HuH-7 (cell line): Measurements from ENCODE around the gene SIRPB2.
"Not testable (repeated sequence)": the region's sequence is repeated elsewhere in the genome, so short reads cannot be mapped to it uniquely, and the experiment has no call there.

ENCODE experiments used
- DNase-seq: peaks from one replicate; pipeline ENCODE4 v3.0.0; 2011; ENCODE audit warnings: low spot score

The SIRPB2 gene

GRCh38 chr20:1499528-1500420, 8.6 kb upstream of the SIRPB2 start:
- no peak for DNase-seq

DNA sequence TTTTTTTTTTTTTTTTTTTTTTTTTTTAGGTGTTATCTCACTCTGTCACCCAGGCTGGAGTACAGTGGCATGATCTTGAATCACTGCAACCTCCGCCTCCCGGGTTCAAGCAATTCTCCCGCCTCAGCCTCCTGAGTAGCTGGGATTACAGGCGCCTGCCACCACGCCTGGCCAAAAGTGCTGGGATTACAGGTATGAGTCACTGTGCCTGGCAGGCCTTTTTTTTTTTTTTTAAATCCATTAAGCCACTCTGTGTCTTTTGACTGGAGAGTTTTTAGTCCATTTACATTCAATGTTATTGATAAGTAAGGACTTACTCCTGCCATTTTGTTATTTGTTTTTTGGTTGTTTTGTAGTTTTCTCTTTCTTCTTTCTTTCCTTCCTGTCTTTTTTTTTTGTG, 6.2 kb upstream of the SIRPB2 start:
- not testable (repeated sequence) for DNase-seq

DNA sequence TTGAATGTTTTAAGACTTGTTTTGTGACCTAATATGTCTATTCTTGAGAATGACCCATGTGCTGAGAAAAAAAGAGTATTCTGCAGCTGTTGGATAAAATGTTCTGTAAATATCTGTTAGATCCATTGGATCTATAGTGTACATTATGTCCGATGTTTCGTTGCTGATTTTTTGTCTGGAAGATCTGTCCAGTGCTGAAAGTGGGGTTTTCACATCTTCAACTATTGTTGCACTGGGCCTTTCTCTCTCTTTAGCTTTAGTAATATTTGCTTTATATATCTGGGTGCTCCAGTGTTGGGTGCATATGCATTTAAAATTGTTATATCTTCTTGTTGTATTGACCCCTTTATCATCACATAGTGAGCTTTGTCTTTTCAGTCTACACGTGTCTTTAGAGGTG, 5.7 kb upstream of the SIRPB2 start:
- no peak for DNase-seq

DNA sequence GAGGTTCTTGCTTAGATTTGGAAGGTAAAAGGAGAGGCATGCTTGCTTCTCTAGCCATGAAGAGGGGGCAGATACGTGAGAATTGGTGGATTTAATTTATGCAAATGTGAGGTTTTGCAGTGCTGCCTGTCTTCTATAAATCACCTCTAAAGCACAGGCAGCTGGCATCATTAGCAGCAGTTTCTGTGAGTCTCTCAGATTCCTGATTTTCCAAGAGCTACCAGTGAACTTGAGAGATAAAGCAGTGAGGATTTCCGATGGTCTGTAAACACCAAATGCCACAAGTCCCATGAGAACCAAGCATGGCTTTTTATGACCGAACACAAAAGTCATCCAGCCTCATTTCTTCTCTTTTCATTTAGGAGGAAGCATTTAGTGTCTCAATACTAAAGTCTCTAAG, 3.2 kb upstream of the SIRPB2 start:
- DNase-seq: no peak

DNA sequence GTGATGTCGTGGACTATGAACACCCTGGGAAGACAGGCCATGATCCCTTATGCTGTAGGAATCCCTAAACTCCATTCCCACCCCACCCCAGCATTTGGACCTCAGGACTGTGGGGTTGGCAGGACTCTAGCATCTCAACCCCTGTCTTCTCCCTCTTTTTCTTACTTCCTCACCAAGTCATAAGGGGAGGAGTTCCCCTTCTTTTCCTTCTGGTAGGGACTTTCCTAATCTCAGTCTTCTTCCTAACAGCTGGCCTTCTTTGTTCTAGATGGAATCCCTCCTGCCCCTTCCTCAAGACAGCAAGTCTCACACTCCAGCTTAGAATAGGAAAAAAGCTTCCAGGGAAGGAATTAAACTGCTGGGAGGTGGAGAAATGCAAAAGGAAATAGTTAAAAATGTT, 2.3 kb upstream of the SIRPB2 start:
- DNase-seq: no peak

DNA sequence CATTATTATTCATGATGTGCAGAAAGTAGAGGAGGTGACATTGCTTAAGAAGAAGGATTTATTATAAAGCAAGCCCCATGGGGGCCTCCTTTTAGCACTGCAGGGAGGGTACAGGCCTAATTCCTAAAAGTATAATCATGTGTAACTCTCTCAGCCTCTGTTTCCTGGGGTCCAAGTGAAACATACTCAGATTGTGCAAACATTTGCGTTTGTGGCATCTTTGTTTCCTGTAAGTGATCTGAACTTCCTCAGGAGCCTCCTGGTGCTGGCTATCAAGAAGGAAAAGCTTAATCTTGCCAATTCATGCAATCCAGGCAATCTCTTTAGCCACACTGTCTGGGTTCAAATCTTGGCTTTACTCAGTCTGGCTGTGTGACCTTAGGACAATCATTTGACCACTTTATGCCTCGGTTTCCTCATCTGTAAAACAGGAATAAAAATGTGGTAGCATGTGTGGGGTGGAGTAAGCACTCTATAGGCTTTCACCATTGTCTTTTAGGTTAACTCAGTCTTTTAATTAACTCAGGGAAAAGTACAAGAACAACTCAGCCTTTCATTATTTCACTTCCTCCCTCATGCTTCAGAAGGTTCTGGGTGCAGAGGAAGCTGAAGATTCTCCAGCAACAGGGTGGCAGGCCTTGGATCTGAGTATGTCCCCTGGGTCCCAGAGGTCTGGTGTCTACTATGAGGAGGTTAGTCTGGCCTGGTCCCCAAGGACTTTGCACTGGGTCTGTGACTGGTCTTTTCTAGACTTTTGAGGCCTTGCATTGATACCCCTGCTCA, 831 bp upstream of the SIRPB2 start:
- no peak for DNase-seq

DNA sequence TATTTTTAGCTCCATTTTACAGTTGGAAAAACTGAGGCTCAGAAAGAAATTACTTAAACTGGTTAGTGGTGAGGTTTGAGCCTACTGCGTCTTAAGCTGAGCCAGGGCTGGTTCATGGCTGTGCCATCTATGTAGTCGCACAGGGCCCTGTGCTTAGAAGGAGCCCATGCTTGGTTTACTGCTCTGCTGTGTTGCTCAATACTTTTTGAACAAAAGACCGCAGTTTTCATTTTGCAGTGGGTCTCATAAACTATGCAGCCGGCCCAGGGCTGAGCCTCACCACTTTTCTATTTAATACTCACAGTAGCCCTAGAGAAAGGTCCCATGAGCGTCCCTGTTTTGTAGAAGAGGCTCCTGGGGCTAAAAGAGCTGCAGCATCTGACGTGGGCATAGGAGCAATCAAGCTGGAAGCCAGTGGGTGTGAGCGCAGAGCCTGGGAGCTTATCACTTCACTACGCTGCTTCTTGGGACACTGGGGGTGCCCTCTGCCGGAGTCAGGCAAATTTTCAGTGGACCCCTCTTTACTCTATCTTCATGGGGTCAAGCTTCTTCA, 501 bp downstream of the SIRPB2 start:
- DNase-seq: no peak

DNA sequence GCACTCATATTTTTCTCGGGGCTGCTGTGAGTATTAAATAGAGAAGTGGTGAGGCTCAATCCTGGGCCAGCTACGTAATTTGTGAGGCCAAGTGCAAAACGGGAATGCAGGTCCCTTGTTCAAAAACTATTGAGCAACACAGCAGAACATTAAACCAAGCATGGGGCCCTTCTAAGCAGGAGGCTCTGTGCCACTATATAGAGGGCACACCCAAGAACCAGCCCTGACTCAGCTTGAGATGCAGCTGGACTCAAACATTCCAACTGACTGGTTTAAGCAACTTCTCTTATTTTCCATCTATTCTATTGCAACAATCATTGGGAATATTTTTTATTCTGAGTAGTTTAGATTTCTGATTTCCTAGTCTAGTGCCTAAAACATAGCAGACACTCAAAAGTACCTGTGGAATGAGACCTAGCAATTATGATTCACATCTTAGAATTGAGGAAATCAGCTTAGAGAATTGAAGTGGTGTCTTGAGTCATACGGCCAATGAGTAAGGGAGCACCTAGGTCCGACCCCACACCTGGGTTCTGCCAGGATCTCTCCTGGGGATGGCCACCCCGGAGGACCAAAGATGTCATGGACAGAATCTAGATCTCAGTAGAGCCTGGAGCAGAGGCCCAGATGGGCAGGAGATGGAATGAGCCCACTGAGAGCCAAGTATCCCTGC, 1.3 kb downstream of the SIRPB2 start:
- DNase-seq: no peak

DNA sequence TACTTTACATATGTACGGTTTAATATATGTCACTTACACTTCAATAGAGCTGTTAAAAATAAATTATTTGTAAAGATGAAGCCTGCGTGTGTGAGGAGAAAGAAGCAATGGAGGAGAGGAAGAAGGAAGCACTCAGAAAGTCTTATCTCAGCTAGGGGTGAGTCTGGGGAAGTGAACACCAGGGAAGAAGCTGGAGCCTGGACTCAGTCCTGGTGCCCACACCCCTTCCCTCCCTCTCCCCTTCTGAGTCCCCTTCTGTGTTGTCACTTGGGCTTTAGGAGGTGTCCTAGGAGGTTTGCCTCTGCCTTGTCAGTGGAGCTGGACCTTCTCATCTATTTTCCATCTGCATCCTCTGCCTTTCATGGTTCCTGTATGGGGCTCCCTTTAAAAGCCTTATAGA, 1.9 kb downstream of the SIRPB2 start:
- DNase-seq: no peak

GRCh38 chr20:1486566-1486965, 4.7 kb downstream of the SIRPB2 start:
- DNase-seq: no peak

GRCh38 chr20:1484438-1485116, 6.6 kb downstream of the SIRPB2 start:
- no peak for DNase-seq

DNA sequence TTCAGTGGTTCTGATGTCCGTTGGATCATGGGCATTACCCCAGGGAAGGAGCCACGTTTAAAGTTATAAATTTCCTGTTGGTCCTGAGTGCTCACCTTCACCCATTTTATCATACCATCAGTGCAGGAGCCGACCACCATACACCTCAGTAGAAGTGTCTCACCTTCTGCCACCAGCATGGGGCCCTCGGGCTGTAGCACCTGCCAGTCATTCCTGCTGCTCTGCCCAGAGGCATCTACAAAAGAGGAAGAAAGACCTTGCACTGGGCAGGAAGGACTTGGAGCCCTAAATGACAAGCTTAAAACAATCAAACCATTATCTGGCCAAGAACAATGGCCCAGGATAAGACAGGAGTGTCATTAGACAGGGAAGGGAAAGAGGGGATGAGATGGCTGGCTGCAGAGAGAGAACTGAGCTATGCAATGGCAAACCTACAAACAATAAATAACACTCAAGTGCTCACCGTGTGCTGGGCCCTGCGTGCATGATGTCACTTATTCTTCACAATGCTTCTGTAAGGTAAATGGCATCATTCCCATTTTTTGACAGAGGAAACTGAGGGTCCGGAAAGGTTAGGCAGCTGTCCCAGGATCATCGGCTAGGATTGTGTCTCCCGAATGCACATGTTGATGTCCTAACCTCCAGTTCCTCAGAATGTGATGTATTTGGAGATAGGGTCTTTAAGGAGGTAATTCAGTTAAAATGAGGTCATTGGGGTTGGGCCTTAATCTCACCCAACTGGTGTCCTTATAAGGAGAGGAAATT, 11.2 kb downstream of the SIRPB2 start:
- no peak for DNase-seq

- no peak for DNase-seq
Measured at GRCh38 chr20:1478566-1478965, 12.7 kb downstream of the SIRPB2 start.

GRCh38 chr20:1477896-1478490, 13.2 kb downstream of the SIRPB2 start:
- no peak for DNase-seq

GRCh38 chr20:1474817-1475603, 16.2 kb downstream of the SIRPB2 start:
- no peak for DNase-seq

GRCh38 chr20:1474325-1474724, 16.9 kb downstream of the SIRPB2 start:
- no peak for DNase-seq

DNA sequence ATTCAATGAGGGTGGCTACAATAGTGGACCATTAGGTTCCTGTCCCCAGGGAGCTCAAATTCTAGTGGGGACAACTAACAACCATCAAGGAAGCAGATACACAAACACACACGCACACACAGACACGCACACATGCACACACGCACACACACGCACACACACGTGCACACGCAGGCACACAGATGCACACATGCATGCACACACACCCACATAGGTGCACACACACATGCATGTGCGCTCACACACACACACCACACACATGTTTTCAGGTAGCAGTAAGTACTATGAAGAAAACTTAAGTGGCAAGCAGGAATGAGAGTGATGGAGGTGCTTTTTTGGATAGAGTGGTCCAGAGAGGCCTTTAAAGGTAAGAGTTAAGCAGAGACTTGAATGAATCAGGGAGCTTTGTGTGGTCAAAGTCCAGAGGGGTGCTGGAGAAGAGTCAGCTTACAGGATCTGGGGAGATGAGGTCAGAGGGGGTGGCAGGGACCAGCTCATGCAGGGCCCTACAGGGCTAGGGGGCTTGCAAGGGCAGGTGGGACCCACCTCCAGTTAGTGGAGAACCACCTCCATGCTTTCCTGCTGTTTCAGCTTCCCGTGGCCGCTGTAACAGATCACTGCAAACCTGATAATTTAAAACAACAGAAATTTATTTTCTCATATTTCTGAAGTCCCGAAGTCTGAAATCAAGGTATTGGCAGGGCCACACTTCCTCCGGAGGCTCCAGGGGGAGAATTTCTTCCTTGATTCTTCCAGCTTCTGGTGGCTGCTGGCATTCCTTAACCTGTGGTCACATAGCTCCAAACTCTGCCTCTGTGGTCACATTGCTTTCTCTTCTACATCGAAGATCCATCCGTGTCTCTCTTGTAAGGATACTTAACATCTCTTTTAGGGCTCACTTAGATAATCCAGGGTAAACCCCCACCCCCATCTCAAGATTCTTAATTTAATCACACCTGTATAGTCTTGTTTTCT, 17.7 kb downstream of the SIRPB2 start:
- DNase-seq: no peak

DNA sequence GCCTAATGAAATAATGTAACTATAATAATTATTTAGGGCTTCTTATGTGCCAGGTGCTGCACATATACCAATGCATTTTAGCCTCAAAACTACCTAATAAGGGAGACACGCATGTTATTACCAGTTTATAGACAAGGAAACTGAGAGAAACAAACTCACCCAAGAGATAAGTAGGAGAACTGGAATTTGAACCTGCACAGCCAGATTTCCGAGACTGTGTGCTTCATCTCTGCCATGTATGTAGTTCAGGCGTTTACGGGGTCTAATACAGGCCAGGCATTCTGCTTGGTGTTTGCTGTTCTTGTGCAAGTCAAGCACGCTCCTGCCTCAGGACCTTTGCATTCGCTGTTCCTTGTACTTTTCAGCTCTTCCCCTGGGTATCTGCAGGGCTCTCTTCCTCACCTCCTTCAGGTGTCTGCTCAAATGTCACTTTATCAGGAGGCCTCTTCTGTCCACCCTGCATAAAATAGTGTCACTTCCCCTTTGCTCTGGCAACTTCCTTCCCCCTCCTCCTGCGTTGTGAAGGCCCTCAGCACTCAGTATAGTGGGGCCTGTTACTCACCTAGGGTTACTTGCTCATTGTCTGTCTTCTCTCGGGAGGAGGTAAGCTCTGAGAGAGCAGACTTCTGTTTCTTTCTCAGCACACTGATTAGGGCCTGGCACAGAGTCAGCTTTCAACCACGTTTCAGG, 18.5 kb downstream of the SIRPB2 start:
- DNase-seq: no peak
